Muscle of back (tissue), 13 donors: ENCODE data around the gene SLFN13. TPM values are rescaled to one million over a fixed set of nuclear protein-coding genes. Genes with fewer than 3 reads are reported as not detected.
"Not testable (repeated sequence)": the region's sequence is repeated elsewhere in the genome, so short reads cannot be mapped to it uniquely, and the experiment has no call there.

Experiments used
- DNase-seq, 3 donors: peaks; one replicate each; pipeline versions ENCODE4 v3.0.0 to v3.0.0-alpha.2; 2013
- long read RNA-seq, 9 donors: transcript quantifications; one replicate each; lab custom pipeline, GENCODE V29; 2026
- polyA plus RNA-seq, 10 donors: library from polyadenylated mRNA; unstranded; fragments of 120-200 nt; gene quantifications; one replicate each; pipeline ENCODE4 v1.2.1, GENCODE V29; 2013; ENCODE audit not compliant: insufficient read length in 10 of 10

Gene SLFN13, protein sequence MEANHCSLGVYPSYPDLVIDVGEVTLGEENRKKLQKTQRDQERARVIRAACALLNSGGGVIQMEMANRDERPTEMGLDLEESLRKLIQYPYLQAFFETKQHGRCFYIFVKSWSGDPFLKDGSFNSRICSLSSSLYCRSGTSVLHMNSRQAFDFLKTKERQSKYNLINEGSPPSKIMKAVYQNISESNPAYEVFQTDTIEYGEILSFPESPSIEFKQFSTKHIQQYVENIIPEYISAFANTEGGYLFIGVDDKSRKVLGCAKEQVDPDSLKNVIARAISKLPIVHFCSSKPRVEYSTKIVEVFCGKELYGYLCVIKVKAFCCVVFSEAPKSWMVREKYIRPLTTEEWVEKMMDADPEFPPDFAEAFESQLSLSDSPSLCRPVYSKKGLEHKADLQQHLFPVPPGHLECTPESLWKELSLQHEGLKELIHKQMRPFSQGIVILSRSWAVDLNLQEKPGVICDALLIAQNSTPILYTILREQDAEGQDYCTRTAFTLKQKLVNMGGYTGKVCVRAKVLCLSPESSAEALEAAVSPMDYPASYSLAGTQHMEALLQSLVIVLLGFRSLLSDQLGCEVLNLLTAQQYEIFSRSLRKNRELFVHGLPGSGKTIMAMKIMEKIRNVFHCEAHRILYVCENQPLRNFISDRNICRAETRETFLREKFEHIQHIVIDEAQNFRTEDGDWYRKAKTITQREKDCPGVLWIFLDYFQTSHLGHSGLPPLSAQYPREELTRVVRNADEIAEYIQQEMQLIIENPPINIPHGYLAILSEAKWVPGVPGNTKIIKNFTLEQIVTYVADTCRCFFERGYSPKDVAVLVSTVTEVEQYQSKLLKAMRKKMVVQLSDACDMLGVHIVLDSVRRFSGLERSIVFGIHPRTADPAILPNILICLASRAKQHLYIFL
- 1 to 10 TPM; 1.7 to 7.3 (median 4.2) TPM for polyA plus RNA-seq
- long read RNA-seq, donor 1 = 0 reads
- long read RNA-seq, donor 2 = 0 reads
- long read RNA-seq, donor 3 = 0 reads
- long read RNA-seq, donor 4 = 0 reads
- long read RNA-seq, donor 5 = 0 reads
- long read RNA-seq, donor 6, full-length matches to known transcripts = 1 of 1 reads
- long read RNA-seq, donor 6, partial matches to known transcripts = 0 of 1 reads
- long read RNA-seq, donor 6, other reads (novel, unspliced or antisense) = 0 of 1 reads
- long read RNA-seq, donor 7 = 0 reads
- long read RNA-seq, donor 8 = 0 reads
- long read RNA-seq, donor 9 = 0 reads

DNA sequence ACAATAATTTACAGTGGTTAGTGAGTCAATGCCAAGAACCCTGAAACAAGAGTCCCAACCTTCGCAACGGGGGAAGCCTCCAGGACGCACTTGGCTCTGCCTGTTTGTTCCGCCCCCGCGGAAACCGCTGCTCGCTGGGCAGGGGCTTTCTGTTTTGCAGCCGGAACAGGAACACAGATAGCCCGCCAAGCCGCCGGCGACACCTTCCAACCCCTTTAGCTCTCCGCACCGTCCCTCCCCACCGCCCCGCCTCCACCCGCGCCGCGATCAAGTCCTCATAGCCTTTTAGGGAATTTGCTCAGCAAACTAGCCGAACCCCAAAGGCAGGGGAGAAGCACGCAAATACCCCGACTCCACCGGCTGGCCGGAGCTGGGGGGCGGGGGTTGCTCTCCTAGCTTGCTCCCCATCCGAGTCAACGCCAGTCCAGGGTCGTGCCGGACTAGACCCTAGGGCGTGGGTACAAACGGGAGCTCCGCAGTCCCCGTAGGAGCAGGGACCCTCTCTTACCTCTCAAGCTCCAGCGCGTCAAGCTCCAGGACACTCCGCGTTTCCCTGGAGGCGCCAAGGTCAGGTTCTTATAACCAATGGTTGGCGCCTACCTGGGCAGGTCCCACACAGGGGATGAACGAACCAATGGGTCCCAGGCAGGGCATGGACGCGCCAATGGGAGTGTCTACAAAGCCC is at the start of gene SLFN13:
Gene SLFN13, minus strand, starts transcription at position 553 of the 685 bp plus-strand sequence. CDS start 3,086 bp downstream, outside the sequence.
- DNase-seq = peak; percentile 49 to 79 (median 70)

DNA sequence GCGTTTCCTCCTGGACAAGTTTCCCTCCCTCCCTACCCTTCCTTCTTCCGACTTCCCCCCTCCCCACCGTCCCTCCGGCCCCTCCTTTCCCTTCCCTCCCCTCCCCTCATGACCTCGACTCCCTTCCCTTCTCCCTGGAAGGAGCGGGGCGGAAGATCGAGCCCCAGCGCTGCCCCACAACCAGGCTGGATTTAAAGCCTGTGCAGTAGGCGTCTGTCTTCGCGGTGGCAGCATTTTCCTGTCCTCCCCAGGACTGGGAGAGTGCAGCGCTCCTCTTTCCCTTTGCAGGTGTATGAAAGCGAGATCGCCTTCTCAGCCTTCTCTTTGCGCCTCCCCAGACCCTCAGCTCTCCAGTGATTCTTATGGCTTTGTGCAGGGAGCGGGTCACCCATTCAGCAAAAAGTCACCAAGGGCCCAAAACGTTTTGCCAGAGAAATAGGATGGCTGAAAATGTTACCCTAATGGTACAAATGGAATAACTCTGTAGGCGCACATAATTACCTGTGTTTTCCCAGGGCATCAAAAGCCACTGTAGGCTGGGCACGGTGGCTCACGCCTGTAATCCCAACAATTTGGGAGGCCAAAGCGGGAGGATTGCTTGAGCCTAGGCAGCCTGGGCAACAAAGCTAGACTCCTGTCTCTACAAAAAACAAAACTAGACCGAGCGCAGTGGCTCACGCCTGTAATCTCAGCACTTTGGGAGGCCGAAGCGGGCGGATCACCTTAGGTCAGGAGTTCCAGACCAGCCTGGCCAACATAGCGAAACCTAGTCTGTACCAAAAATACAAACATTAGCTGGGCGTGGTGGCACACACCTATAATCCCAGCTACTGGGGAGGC is 48.1 kb upstream of the SLFN13 start:
- no peak for DNase-seq

DNA sequence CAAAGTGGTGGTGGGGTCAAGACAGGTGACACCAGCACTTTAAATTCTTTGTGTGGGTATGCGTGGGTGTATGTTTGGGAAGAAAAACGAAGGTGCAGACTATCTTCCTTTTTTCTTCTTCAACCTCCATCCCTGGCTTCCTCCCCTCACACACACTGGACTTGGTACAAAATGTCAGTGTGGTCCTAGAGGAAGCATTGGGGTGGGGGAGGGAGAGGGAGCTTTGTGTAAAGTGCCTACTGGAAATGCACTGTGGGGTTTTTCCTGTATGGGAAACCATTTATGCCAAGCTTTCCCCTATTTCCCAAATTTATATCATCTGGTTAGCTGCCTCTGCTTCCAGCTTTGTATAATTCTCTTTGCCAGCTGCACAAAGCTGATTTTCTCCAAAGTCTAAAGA is 44.5 kb upstream of the SLFN13 start:
- no peak for DNase-seq

DNA sequence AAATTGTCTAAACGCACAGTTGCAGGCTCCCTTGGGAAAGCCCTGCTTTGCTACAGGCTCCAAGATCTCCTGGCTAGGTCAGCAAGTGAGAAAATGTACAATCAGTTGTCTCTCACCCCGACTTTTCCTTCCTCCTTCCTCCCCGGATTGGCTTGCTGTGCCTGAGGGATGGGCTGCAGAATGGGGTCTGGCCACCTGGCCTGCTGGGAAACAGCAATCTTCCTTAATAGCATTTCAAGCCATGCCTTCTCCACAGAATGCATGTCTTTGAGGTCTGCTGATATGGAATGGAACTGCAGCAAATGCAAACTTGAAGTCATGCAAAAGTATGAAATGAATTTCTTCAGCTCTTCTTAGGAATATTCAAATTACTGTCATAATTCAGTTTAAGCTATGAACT is 42.9 kb upstream of the SLFN13 start:
- DNase-seq = no peak

DNA sequence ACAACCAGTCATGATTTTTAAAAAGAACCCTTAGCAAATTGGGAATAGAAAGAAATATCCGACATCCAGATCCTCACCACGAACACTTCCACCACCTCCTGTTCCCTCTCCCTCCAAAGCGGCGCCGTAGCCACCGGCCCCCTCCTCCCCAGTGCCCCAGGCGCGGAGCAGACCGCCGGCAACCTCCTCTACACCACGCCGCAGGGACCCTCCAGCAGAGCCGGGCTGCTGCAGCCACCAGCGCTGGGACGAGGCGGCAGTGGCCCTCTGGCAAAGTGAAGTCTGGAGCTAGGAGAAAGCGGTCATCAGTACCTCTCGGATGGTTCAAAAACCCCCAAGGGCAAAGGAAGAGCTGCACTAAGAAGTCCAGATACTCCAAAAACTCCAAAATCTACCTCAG is 41.4 kb upstream of the SLFN13 start:
- no peak for DNase-seq

DNA sequence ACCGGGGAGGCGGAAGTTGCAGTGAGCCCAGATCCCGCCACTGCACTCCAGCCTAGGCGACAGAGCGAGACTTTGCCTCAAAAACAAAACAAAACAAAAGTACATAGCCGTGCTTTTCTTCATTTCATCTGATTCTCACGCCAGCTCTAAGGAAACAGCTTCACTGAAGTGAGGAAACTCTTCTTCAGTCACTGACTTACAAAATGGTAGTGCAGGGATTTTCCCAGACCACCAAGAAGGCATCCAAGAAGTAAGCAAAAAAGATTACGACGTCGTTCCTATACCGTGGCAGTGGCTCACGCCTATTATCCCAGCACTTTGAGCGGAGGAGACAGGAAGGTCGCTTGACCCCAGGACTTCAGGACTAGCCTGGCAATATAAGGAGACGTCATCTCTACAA is 40.4 kb upstream of the SLFN13 start:
- DNase-seq = no peak

DNA sequence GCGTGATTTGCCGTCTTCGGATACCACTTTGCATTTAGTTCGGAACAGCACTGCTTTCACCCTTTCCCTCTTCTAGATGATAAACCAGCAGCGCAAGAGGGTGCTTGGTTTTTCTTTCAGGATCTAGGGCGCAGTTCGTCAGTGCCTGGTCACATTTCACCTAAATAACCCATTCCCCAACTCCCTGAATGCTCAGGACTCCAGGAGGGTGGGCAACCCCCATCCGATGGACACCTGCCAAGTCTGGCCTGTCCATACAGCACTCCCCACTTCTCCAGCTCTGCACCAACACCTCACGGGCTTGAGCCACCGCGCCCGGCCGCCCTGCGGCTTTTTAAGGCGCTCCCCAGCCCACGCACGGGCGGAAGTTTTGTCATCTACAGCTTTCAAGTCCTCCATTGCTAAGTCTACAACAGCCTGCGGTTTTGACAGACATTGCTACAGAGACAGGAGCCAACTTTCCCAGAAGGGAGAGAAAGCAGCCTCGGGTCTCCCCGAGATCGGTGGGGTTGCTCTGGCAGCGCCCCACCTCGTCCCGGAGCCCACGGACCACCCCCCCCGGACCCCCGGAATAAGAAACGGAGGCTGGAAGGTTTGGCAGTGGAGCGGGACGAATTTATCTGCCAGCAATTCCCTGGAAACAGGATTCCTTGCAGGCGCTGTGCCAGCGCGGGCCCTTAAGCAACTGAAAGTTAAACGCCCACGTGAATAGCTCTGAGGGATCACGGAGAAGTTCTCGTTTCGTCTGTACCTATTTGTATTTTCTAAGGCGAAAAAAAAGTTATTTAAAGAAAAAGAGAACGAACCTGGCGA is 38.6 kb upstream of the SLFN13 start:
- peak; percentile 12 to 43 (median 23) for DNase-seq

DNA sequence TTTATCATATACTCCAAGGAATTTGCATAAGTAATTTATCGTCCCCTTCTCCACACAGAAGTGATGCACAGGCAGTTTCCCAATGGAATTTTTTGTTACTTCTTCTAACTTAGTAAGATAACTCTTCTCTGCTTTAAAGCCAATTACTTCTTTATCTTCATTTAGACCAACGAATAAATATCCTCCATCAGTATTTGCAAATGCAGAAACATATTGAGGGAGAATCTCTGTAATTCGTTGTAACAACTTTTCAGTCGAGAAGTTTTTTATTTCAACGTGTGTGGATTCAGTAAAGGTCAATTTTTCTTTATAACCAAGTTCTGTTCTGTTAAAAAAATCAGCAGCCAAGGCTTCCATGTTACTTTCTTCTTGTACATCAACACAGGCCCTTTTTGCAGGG is 30.7 kb upstream of the SLFN13 start:
- DNase-seq = no peak

DNA sequence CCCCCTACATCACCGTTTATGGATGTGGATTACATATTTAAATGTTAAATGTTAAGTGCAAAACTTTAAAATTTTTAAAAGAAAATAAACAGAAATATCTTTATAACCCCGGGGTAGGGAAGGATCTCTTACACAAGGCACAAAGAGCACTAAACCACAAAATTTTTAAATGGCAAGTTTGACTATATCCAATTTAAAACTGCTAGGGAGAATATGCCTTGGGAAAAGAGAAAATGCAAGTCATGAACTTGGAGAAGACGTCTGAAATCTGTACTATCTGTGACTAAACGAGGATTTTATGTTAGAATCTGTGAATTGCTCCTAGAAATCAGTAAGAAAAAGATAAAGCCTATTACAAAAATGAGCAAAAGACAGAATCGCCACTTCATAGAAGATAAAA is 28.7 kb upstream of the SLFN13 start:
- no peak for DNase-seq

DNA sequence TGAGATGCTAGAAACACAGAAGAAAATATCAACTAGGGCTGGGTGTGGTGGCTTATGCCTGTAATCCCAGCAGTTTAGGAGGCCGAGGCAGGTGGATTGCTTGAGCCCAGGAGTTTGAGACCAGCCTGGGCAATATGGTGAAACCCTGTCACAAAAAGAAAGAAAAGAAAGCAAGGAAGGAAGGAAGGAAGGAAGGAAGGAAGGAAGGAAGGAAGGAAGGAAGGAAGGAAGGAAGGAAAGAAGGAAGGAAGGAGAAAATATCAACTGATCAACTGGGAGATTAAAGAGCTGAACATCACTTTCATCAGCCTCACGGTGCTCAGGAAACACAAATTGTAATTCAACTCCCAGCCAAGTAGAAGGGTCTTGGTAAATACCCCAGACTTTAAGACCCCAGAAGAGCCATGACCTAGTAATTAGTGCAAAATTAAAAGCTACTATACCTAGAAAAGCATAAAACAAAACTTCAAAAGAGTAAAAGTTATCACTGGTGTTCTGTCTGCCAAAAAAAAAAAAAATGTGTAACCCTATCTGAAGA is 27.8 kb upstream of the SLFN13 start:
- DNase-seq = no peak

DNA sequence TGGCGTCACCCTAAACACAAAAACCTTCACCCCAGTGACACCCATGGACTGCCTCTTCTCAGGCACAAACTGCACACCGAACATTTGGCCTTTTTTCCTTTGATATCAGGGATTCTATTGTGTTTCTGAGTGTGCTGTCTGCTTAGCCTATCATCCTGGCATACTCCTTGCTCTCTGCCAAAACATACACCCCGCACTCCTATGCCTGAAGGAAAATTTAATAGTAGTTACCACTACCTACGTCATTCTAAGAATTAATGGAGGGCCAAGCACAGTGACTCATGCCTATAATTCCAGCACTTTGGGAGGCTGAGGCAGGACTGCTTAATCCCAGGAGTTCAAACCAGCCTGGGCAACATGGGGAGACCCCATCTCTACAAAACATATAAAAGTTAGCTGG is 19.9 kb upstream of the SLFN13 start:
- DNase-seq = no peak

DNA sequence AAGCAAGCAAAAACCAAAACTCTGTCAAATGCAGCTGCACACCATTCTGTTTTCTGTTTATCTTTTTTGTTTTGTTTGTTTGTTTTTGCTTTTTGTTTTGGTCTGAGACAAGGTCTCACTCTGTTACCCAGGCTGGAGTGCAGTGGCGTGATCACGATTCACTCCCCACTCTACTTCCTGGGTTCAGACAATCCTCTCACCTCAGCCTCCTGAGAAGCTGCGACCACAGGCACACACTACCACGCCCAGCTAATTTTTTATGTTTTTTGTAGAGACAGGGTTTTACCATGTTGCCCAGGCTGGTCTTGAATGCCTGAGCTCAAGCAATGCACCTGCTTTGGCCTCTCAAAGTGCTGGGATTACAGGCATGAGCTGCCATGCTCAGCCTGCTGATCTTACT is 19.3 kb upstream of the SLFN13 start:
- no peak for DNase-seq

DNA sequence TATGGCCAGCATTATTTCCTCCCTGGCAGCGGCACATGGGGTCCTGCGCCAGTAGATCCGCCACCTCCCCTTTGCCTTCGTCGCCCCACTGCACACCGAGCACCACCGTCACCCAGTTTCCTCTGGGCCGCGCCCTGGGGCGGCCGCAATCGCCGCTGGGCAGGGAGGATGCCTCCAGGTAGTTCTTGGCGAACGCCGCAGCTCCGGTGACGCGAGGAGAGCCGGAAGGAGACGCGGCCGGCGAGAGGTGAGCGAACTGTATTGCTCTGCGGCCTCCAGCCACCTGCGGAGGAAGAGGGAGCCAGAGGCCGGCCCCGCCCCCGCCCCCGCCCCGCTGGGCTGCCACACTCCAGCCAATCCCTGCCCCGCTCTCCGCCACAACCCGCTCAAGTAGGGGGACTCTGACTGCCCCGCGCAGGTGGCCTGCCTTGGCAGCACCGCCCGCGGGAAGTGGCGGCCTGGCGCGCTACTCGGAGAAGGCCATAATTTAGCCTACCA is 11.8 kb upstream of the SLFN13 start:
- peak in 1 of 3 donors; percentile 41 for DNase-seq

DNA sequence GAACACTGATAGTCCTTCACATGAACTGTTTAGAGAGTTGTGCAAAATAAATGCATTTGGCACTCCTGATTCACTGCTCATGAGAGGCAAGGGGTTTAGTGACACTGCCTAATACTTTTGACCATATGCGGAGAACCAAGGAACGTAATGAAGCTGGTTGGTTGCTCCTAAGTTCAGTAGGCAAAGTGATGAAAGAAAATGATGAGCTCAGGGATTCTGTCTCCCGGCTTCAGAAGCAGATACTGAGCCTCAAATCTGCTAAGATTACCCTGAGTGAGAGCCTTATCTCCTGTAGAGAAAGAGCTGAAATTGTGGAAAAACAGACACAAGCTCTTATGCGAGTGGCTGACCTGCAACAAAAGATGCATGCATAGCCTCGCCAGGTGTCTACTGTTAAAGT is 5.5 kb upstream of the SLFN13 start:
- not testable (repeated sequence) for DNase-seq

DNA sequence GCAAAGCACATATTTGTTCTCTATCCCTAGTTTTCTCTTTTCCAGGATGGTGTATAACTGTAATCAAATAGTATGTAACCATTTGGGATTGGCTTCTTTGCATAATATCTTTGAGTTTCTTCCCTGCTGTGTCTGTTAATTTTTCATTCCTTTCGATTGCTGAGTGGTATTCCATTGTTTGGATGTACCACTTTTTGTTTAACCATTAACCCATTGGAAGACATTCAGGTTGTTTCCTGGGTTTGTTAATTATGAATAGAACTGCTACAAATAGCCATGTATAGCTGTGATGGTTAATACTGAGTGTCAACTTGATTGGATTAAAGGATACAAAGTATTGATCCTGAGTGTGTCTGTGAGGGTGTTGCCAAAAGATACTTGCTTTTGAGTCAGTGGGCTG is 4.6 kb upstream of the SLFN13 start:
- no peak for DNase-seq

DNA sequence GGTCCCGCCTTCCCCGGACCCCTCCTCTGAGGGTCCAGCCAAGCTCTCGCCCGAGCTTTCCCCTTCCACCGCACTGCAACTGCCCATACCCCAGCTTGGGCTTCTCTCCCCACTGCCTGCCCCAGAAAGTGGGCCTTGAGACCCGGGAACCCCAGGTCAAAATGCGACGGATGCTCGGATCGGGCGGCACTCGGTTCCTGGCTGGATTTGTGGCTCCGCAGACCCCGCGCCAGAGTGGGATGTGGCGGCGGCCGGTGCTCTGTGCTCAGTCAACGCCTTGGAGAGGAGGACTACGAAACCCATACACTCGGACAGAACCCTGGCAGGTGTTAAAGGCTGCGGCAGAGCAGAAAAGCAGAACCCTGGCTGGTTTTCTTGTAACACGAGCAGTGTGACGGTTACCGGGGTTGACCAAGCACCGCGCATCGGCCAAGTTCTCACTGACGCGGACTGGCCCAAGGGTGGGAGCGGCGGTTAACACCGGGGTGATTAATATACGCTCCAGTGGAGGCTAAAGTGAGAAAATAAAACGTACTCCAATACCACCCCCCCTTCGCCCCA is 885 bp upstream of the SLFN13 start:
- DNase-seq = peak in 1 of 3 donors; percentile 57

DNA sequence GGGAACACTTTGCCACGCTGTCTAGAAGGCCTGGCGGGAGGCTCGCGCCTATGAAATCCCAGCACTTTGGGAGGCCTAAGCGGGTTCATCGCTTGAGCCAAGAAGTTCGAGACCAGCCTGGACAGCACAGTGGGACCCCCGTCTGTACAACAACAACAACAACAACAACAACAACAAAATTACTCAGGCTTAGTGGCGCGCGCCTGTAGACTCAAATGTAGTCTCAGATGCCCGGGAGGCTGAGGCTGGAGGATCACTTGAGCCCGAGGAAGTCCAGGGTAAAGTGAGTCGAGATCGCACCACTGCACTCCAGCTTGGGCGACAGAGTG is 297 bp upstream of the SLFN13 start:
- no peak for DNase-seq

DNA sequence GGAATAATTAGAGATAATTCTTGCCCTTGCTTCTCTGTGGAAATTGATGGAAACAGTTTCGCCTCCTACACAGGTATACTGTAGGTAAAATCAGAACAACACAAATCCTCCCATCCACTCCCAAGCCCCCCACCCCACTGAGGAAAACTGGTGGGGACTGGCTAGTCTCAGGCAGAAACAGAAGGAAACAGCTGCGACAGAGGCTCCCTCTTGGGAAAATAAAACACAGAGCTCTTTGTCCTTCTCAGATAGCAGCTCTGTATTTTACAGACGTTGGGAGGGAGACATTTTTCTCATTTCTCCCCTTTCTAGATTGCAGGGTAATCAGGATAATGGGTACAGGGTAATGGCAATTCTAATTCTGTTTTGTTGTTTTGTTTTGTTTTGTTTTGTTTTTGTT is 1.1 kb downstream of the SLFN13 start:
- DNase-seq = peak in 1 of 3 donors; percentile 47

DNA sequence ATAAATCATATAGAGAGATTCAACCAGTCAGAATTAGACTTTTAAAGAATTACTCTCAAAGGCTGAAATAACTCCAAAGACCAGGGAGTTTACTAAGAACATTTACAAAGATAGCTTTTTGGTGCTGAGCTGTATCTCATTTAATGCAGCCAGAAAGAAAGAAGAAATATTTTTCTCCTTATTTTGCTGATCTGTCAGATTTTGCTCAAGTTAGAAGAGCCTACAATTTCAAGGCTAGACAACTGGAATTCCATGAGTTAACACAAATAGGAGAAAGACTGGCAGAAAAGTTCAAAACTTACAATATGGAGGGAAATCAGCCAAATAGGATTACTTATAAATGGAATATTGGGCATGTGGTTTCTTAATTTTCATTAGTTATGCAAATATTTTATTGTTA is 10.1 kb downstream of the SLFN13 start:
- DNase-seq = no peak
